Endothelial cell of umbilical vein (primary cell): Measurements from ENCODE around the gene CCL1.

Experiments
- CTCF ChIP-seq, 2 donors: IDR thresholded peaks; 1 replicate in 1 of 2; 2 replicates in 1 of 2; pipeline ENCODE4 v1.5.1; 2011; ENCODE audit warnings: low read length in 2 of 2, mild to moderate bottlenecking in 2 of 2, moderate library complexity in 2 of 2, control low read depth in 1 of 2, inconsistent platforms in 1 of 2, low read depth in 1 of 2; ENCODE audit not compliant: insufficient read depth in 1 of 2; ENCODE audit errors: extremely low read depth in 1 of 2
- EZH2 ChIP-seq: IDR thresholded peaks from 2 replicates; pipeline ENCODE4 v1.6.1; 2012; ENCODE audit warnings: borderline replicate concordance, low read depth, mild to moderate bottlenecking, moderate library complexity, low read length, inconsistent platforms; ENCODE audit not compliant: severe bottlenecking
- FOS ChIP-seq: IDR thresholded peaks from 2 replicates; pipeline ENCODE4 v1.6.1; 2011; ENCODE audit warnings: mild to moderate bottlenecking, low read length, moderate library complexity, borderline replicate concordance; ENCODE audit not compliant: insufficient read depth
- JUN ChIP-seq: IDR thresholded peaks from 2 replicates; pipeline ENCODE4 v1.6.1; 2011; ENCODE audit warnings: borderline replicate concordance, low read depth; ENCODE audit not compliant: insufficient read length, insufficient read depth
- MAX ChIP-seq: IDR thresholded peaks from 2 replicates; pipeline ENCODE4 v1.6.1; 2011; ENCODE audit not compliant: insufficient read depth, insufficient read length
- MYC ChIP-seq: IDR thresholded peaks from one replicate; pipeline ENCODE4 v1.6.1; 2011; ENCODE audit warnings: mild to moderate bottlenecking, low read depth, low read length
- POLR2A ChIP-seq: IDR thresholded peaks from 2 replicates; pipeline ENCODE4 v1.6.1; 2012; ENCODE audit warnings: low read depth, mild to moderate bottlenecking, control low read depth, low read length
- POLR2AphosphoS5 ChIP-seq: IDR thresholded peaks from 2 replicates; pipeline ENCODE4 v1.6.1; 2012; ENCODE audit warnings: low read depth, mild to moderate bottlenecking, control low read depth, low read length, moderate library complexity; ENCODE audit not compliant: insufficient read depth

GRCh38 chr17:34313164-34313563 lies 49.9 kb downstream of the CCL1 start:
- TF ChIP-seq CTCF (IDR thresholded peaks at IDR 0.05; ENCODE audit: extremely low read depth in 1 of 2, insufficient read depth in 1 of 2, low read depth in 1 of 2, low read length in 2 of 2) (no peak), POLR2A (no peak), JUN (no peak), EZH2 (no peak), MYC (no peak), MAX (no peak), POLR2AphosphoS5 (no peak), FOS (no peak)
